ENCODE results near the gene EIF4G3. TPM values are rescaled to one million over a fixed set of nuclear protein-coding genes. Genes with fewer than 3 reads are reported as not detected.

Gene EIF4G3
- total and polyA plus RNA-seq, 9 of the 15 experiments (the other 6 are each of a cell fraction or from before 2014, with no cell fraction given) = 6.7 to 40.5 (median 32.1) TPM

DNA sequence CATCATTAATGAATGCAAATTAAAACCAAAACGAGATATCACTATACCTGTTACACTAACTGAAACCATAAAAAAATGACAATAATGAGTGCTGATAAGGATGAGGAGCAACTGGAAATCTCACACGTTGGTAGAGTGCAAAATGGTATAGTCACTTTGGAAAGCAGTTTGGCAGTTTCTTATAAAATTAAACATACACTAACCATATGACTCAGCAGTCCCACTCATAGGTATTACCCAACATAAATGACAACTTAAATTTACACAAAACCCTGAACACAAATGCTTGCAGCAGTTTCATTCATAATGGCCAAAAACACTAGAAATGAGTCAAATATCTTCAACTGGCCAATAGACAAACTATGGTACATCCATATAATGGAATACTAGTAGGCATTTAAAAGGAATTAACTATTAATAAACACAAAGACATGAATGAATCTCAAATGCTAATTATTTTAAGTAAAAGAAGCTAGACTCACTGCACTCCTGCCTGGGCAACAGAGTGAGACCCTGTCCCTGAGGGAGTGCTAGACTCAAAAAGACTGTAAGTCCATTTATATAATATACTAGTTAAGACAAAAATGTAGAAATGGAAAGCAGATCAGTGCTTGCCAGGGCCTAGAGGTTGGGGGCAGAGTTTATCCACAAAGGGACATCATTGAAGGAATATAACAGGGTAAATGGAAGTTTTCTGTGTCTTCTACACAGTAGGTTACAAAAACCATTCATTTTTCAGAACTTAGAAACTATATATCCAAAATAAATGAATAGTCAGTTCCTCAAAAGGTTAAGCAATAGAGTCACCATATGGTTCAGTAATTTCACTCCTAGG is 77.4 kb downstream of the EIF4G3 start (continued):
- peak; percentile 85 for TF ChIP-seq MAFG (tag; conservative IDR thresholded peaks at IDR 0.05)
- no peak for TF ChIP-seq DMBX1 (CRISPR knock-in tag; IDR thresholded peaks at IDR 0.05; ENCODE audit: borderline replicate concordance)
- TF ChIP-seq MYBL2 (IDR thresholded peaks at IDR 0.05; ENCODE audit: low read depth) = peak; percentile 74
- no peak for TF ChIP-seq MYBL2 (CRISPR knock-in tag; IDR thresholded peaks at IDR 0.05; ENCODE audit: borderline replicate concordance)
- peak in 1 of 2 experiments; percentile 26; a peak in 1 of 4 replicates for TF ChIP-seq TRIM24 (IDR thresholded peaks at IDR 0.05)
- TF ChIP-seq ZBTB1 (CRISPR knock-in tag; IDR thresholded peaks at IDR 0.05; ENCODE audit: borderline replicate concordance, low read depth) = no peak
- TF ChIP-seq, protein P1, sequence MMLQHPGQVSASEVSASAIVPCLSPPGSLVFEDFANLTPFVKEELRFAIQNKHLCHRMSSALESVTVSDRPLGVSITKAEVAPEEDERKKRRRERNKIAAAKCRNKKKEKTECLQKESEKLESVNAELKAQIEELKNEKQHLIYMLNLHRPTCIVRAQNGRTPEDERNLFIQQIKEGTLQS (IDR thresholded peaks at IDR 0.05) = peak; percentile 60
- TF ChIP-seq, protein P1 (CRISPR knock-in tag; conservative IDR thresholded peaks at IDR 0.05) = no peak
- TF ChIP-seq HMGN3 (IDR thresholded peaks at IDR 0.05; ENCODE audit: borderline replicate concordance, extremely low read depth, insufficient read length, low read depth, low read length) = no peak
- TF ChIP-seq PML (IDR thresholded peaks at IDR 0.05; ENCODE audit: low read length) = no peak
- TF ChIP-seq ZNF316 (IDR thresholded peaks at IDR 0.05) = peak; percentile 91
- TF ChIP-seq TAF9B (IDR thresholded peaks at IDR 0.05; ENCODE audit: partially characterized antibody) = no peak
- TF ChIP-seq UBTF (IDR thresholded peaks at IDR 0.05; ENCODE audit: borderline replicate concordance in 1 of 2, low read depth in 2 of 2, low read length in 2 of 2) = no peak
- TF ChIP-seq NFE2L1 (tag; IDR thresholded peaks at IDR 0.05; ENCODE audit: borderline replicate concordance, low read depth) = peak; percentile 39; the same call in 1 of the 2 replicates
- TF ChIP-seq SMARCA4 (IDR thresholded peaks at IDR 0.05) = peak; percentile 39; the same call in 1 of the 2 replicates
- TF ChIP-seq MEIS2 (IDR thresholded peaks at IDR 0.05; ENCODE audit: partially characterized antibody) = peak; percentile 17
- TF ChIP-seq, protein P2, sequence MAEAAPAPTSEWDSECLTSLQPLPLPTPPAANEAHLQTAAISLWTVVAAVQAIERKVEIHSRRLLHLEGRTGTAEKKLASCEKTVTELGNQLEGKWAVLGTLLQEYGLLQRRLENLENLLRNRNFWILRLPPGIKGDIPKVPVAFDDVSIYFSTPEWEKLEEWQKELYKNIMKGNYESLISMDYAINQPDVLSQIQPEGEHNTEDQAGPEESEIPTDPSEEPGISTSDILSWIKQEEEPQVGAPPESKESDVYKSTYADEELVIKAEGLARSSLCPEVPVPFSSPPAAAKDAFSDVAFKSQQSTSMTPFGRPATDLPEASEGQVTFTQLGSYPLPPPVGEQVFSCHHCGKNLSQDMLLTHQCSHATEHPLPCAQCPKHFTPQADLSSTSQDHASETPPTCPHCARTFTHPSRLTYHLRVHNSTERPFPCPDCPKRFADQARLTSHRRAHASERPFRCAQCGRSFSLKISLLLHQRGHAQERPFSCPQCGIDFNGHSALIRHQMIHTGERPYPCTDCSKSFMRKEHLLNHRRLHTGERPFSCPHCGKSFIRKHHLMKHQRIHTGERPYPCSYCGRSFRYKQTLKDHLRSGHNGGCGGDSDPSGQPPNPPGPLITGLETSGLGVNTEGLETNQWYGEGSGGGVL (CRISPR knock-in tag; IDR thresholded peaks at IDR 0.05) = no peak
- TF ChIP-seq DPF2 (IDR thresholded peaks at IDR 0.05) = peak; percentile 58
- no peak for TF ChIP-seq YY1 (IDR thresholded peaks at IDR 0.05; ENCODE audit: borderline replicate concordance in 1 of 3, control insufficient read depth in 1 of 3, extremely low read depth in 1 of 3, insufficient read depth in 3 of 3, insufficient read length in 1 of 3, insufficient replicate concordance in 2 of 3, low read depth in 1 of 3, low read length in 2 of 3)
- no peak for TF ChIP-seq ETV1 (tag; conservative IDR thresholded peaks at IDR 0.05; ENCODE audit: low read depth)
- no peak for TF ChIP-seq POLR2G (IDR thresholded peaks at IDR 0.05; ENCODE audit: low read depth, low read length)
- no peak for TF ChIP-seq ZBTB7A (IDR thresholded peaks at IDR 0.05; ENCODE audit: borderline replicate concordance, control insufficient read depth, low read depth, low read length)

Data from K562 (cell line).